Nephron progenitor cell (in vitro differentiated cells): ENCODE results near the gene ZNF438.

Experiments
- DNase-seq: peaks from one replicate; pipeline ENCODE4 v3.0.0; 2021
- H3K27ac Mint-ChIP-seq: 2 replicates; pipeline ENCODE4 v1.8.0; 2021; ENCODE audit warnings: mild to moderate bottlenecking, moderate library complexity, mixed read lengths
- H3K27me3 Mint-ChIP-seq: 2 replicates; pipeline ENCODE4 v1.8.0; 2021; ENCODE audit warnings: mild to moderate bottlenecking, low read depth, mixed read lengths; ENCODE audit not compliant: poor library complexity
- H3K36me3 Mint-ChIP-seq: 2 replicates; pipeline ENCODE4 v1.8.0; 2021; ENCODE audit warnings: low read depth, mixed read lengths
- H3K4me1 Mint-ChIP-seq: 2 replicates; pipeline ENCODE4 v1.8.0; 2021; ENCODE audit warnings: mixed read lengths
- H3K4me3 Mint-ChIP-seq: 2 replicates; pipeline ENCODE4 v1.8.0; 2021; ENCODE audit warnings: mild to moderate bottlenecking, moderate library complexity, mixed read lengths
- H3K9me3 Mint-ChIP-seq: 2 replicates; pipeline ENCODE4 v1.8.0; 2021; ENCODE audit warnings: mild to moderate bottlenecking, moderate library complexity, mixed read lengths
- CTCF ChIP-seq: fragments of 200-600 bp; sonication (generic); IDR thresholded peaks from 2 replicates; pipeline ENCODE4 v1.5.0; 2021; ENCODE audit warnings: antibody characterized with exemption

ZNF438 gene

GRCh38 chr10:31037749-31038148 is 6.1 kb upstream of the ZNF438 start:
- Mint-ChIP-seq H3K4me3 (no peak overlapping the region), H3K9me3 (peaks cover 4% of the 10 kb centered on the region), H3K27me3 (peaks cover 5% of the 10 kb centered on the region), H3K27ac (no peak overlapping the region), H3K4me1 (peaks cover 10% of the 10 kb centered on the region), H3K36me3 (no peaks in the 10 kb centered on the region)
- no peak for TF ChIP-seq CTCF
- no peak for DNase-seq

- no peak for DNase-seq
- Mint-ChIP-seq H3K4me3 (no peak overlapping the region), H3K36me3 (no peaks in the 10 kb centered on the region), H3K27me3 (peaks cover 5% of the 10 kb centered on the region), H3K9me3 (peaks cover 4% of the 10 kb centered on the region), H3K27ac (no peak overlapping the region), H3K4me1 (peaks cover 10% of the 10 kb centered on the region)
- TF ChIP-seq CTCF = no peak
Observed at GRCh38 chr10:31036209-31036608, 4.5 kb upstream of the ZNF438 start.

DNA sequence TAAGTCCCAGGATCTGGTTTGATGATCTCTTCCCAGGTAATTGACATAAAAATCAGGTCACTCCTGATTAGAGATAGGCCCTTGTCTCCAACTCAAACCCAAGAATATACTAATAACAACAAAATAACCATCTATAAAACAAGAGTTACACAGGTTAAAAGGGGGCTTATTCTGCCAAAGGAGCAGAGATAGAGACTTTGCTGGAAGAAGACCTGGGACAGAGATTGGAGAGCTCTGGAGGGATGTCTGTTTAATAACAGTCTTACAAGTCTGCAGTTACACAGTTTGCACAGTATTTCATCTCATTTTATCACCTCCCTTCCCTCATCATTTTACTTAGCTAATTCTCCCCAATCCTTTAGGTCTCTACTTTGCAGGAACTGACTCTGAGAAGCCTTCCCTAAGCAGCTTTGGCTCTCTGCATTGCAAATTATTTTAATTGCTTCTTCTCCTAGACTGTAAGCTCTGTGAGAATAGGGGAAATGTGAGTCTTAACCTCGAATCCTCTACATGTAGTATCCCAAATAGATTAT is 3.7 kb upstream of the ZNF438 start:
- no peak overlapping the region for H3K27ac Mint-ChIP-seq
- peaks cover 4% of the 10 kb centered on the region for H3K9me3 Mint-ChIP-seq
- DNase-seq = no peak
- H3K4me3 Mint-ChIP-seq = no peak overlapping the region
- TF ChIP-seq CTCF = no peak
- H3K36me3 Mint-ChIP-seq = no peaks in the 10 kb centered on the region
- H3K27me3 Mint-ChIP-seq = peaks cover 5% of the 10 kb centered on the region
- peaks cover 18% of the 10 kb centered on the region for H3K4me1 Mint-ChIP-seq

GRCh38 chr10:31034098-31034909 is 2.6 kb upstream of the ZNF438 start:
- H3K9me3 Mint-ChIP-seq = peaks cover 4% of the 10 kb centered on the region
- H3K27ac Mint-ChIP-seq = no peak overlapping the region
- no peak overlapping the region for H3K4me3 Mint-ChIP-seq
- peaks cover 23% of the 10 kb centered on the region for H3K4me1 Mint-ChIP-seq
- peaks cover 5% of the 10 kb centered on the region for H3K27me3 Mint-ChIP-seq
- no peaks in the 10 kb centered on the region for H3K36me3 Mint-ChIP-seq
- no peak for DNase-seq
- TF ChIP-seq CTCF = no peak

GRCh38 chr10:31033147-31033546 is 1.5 kb upstream of the ZNF438 start:
- H3K4me3 Mint-ChIP-seq = peak overlapping the region; percentile 83
- no peaks in the 10 kb centered on the region for H3K36me3 Mint-ChIP-seq
- H3K9me3 Mint-ChIP-seq = peaks cover 4% of the 10 kb centered on the region
- peaks cover 5% of the 10 kb centered on the region for H3K27me3 Mint-ChIP-seq
- no peak overlapping the region for H3K27ac Mint-ChIP-seq
- DNase-seq = no peak
- no peak for TF ChIP-seq CTCF
- H3K4me1 Mint-ChIP-seq = peaks cover 23% of the 10 kb centered on the region
